Lower leg skin (tissue), 4 donors: Measurements from ENCODE around the gene CASTOR1. TPM values are rescaled to one million over a fixed set of nuclear protein-coding genes. Genes with fewer than 3 reads are reported as not detected.

Source experiments
- DNase-seq, 2 donors: peaks; one replicate each; pipeline ENCODE4 v3.0.0-alpha.2; 2019; ENCODE audit warnings: low spot score in 2 of 2
- H3K4me3 ChIP-seq: fragments of 200-600 bp; sonication (generic); 2 replicates; pipeline ENCODE4 v1.5.1; 2017; ENCODE audit warnings: mild to moderate bottlenecking, low read depth; ENCODE audit not compliant: poor library complexity, severe bottlenecking
- POLR2A ChIP-seq, 2 donors: fragments of 450-650 bp; IDR thresholded peaks; one replicate each; pipeline ENCODE4 v1.6.1; 2016 to 2017; ENCODE audit warnings: antibody characterized with exemption in 2 of 2, mild to moderate bottlenecking in 1 of 2, moderate library complexity in 1 of 2
- WGBS, 2 donors: methylation state at CpG; one replicate each; pipeline ENCODE4 v1.1.5; 2018; 5-methylcytosine and 5-hydroxymethylcytosine counted together
- intact Hi-C: fragments of 100-400 bp; cut with DNase I; formaldehyde crosslinking; loops from one replicate; pipeline ENCODE4 v1.15.0; 2023; ENCODE audit warnings: low total_unique reads
- total RNA-seq, 4 donors: library from RNA; depleted of rRNA; stranded (reverse); fragments of >200 nt; gene quantifications; one replicate each; pipeline ENCODE4 v1.1.0, GENCODE V29; 2016
- TF ChIP-seq, protein P1 (sequence below), 3 donors: fragments of 450-650 bp; IDR thresholded peaks; one replicate each; pipeline ENCODE4 v1.5.1; 2016; ENCODE audit warnings: antibody characterized with exemption in 3 of 3, mild to moderate bottlenecking in 3 of 3, moderate library complexity in 2 of 3

The CASTOR1 gene
- total RNA-seq, 4 donors from 2014 or later: 16.3 to 38.1 (median 22.6) TPM

DNA sequence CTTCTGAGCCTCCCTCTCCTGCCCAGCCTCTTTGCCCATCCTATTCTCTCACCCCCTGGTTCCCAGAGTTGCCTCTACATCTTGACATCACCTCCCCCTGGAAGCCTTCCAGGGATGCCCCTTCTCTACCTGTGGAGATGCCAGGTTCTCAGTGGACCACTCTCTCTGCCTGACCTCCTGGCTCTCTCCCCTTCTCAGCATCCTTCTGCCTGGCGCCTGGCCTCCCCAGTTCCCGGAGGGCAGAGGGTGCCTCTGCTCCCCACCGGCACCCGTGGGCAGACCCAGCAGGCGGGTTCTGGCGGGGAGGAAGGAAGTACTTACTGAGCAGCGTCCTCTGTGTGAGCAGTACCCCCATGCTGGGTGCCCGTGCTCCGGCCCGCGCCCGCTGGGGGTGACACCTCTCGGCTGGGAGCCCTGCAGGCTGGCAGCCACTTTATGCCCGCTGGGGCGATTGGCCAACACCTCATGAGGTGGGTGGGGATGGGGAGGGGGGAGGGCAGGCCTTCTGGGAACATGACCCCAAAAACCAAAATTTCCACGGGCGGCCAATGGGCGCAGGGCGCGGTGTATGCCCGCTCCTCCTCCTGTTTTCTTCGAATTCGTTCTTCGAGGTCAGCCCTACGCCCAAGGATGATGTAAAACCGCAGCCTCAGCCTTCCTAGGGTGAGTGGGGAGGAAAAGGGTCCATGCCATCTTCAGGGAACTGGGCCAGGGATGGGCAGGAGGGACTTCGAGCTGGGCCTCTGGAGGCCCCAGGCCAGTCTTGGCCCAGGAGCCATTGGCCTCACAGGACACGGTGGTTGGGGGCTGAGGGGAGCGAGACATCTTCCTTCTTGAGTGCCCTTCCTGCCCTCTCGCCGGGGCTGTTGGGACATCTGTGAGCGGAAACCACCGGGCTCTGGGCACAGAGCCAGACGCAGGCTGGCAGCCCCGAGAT, 22.6 kb downstream of the CASTOR1 start, which contains the start of gene OSM:
Gene OSM (minus strand): TSS at position 407 of the 937 bp plus-strand sequence. CDS start 52 bp downstream, at position 355.
- TF ChIP-seq, protein P1, sequence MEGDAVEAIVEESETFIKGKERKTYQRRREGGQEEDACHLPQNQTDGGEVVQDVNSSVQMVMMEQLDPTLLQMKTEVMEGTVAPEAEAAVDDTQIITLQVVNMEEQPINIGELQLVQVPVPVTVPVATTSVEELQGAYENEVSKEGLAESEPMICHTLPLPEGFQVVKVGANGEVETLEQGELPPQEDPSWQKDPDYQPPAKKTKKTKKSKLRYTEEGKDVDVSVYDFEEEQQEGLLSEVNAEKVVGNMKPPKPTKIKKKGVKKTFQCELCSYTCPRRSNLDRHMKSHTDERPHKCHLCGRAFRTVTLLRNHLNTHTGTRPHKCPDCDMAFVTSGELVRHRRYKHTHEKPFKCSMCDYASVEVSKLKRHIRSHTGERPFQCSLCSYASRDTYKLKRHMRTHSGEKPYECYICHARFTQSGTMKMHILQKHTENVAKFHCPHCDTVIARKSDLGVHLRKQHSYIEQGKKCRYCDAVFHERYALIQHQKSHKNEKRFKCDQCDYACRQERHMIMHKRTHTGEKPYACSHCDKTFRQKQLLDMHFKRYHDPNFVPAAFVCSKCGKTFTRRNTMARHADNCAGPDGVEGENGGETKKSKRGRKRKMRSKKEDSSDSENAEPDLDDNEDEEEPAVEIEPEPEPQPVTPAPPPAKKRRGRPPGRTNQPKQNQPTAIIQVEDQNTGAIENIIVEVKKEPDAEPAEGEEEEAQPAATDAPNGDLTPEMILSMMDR (IDR thresholded peaks at IDR 0.05): no peak
- no peak for TF ChIP-seq POLR2A (IDR thresholded peaks at IDR 0.05)
- DNase-seq: no peak
- H3K4me3 ChIP-seq: peak within 1 kb of the TSS; percentile 5
- 59 to 67% methylated on average over 32 to 35 of the region's 35 CpGs for WGBS, 2 donors
- intact Hi-C loops: loop anchor here (10.0 kb wide), 1 partner anchor 218 kb away; no protein-coding TSS in a partner anchor

DNA sequence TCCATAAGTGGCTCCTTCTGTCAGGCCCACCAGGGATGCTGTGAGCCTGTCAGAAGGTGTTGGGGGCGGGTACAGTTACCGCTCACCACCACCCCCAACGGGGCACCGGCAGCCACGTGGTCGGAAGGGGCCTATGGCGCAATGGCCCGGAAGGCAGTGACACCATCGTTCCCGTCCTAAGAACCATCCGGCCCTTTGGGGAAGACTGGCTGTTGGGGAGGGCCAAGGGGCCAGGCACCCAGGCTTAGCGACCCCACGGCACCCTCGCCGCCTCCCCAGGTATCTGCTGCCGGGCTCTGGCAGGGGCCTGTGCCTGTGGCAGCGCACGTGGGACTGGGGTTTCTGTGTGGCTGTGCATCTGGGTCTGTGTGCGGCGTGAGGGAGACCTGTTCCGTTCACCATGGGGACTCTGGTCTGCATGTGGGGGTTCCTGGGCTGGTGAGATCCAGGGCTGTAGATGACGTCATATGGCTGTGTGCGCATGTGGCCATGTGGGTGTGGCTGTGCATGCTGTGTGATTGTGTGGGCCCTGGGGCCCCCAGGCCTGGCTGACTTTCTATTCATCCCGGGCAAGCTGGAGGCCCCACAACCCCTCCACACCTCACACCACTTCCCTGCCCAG, 23.4 kb downstream of the CASTOR1 start:
- TF ChIP-seq, protein P1 (IDR thresholded peaks at IDR 0.05): no peak
- no peak for TF ChIP-seq POLR2A (IDR thresholded peaks at IDR 0.05)
- intact Hi-C loops: loop anchor here (10.0 kb wide), 1 partner anchor 219 kb away; no protein-coding TSS in a partner anchor
- WGBS, 2 donors: 63 to 70% methylated on average over 8 to 24 of the region's 24 CpGs
- H3K4me3 ChIP-seq: peak overlapping the region; percentile 5
- DNase-seq: no peak

DNA sequence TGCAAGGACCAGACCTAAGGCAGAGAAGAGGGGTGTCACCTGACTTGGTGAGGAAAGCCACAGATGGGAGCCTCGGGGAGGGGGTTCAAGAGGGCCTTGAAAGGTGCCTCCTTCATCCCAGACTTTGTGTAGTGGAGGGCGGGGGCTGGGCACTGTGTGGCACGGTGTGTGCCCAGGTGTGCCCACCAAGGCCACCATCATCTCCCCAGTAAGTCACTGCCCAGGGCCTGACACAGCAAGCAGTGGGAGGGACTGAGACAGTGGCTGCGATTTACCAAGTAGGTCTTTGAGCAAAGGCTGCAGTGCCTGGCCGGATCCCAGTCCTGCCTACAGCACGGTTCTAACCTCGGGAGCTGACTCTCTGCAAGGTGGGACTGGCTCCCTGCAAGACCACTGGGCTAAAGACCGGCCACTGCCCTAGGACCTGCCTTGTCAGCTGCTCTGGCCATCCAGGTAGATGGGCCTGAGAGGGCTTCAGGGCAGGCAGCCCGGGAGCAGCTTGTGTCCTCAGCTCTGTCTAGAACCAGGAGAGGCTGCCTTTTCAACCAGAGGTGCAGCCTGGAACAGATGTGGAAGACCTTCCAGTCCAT, 24.1 kb downstream of the CASTOR1 start:
- no peak overlapping the region for H3K4me3 ChIP-seq
- 80 to 85% methylated on average over 7 to 9 of the region's 9 CpGs for WGBS, 2 donors
- TF ChIP-seq POLR2A (IDR thresholded peaks at IDR 0.05): no peak
- TF ChIP-seq, protein P1 (IDR thresholded peaks at IDR 0.05): no peak
- no peak for DNase-seq
- intact Hi-C loops: loop anchor here (10.0 kb wide), 1 partner anchor 220 kb away; no protein-coding TSS in a partner anchor

DNA sequence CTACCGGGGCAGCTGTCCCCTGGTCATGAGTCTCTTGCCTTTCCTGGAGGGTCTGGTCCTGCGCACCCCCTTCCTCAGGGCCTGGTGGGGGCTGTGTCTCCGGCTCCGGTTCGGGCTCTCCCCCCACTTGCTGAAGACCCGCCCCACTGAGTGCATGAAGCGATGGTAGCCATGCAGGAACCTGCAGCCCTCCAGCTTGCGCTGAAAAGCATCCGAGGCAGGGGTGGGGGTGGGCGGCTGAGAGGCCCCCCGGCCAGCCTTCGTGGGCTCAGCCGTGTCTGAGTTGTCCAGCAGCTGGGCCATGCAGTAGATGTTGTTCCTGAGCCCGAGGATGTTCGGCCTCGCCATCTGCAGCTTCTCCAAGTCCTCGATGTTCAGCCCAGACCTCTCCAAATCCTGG, 25.4 kb downstream of the CASTOR1 start:
- H3K4me3 ChIP-seq: no peak overlapping the region
- WGBS, 2 donors: 91 to 96% methylated on average over 13 to 15 of the region's 17 CpGs
- DNase-seq: no peak
- intact Hi-C loops: loop anchor here (10.0 kb wide), 1 partner anchor 221 kb away; no protein-coding TSS in a partner anchor
- no peak for TF ChIP-seq POLR2A (IDR thresholded peaks at IDR 0.05)
- TF ChIP-seq, protein P1 (IDR thresholded peaks at IDR 0.05): no peak

DNA sequence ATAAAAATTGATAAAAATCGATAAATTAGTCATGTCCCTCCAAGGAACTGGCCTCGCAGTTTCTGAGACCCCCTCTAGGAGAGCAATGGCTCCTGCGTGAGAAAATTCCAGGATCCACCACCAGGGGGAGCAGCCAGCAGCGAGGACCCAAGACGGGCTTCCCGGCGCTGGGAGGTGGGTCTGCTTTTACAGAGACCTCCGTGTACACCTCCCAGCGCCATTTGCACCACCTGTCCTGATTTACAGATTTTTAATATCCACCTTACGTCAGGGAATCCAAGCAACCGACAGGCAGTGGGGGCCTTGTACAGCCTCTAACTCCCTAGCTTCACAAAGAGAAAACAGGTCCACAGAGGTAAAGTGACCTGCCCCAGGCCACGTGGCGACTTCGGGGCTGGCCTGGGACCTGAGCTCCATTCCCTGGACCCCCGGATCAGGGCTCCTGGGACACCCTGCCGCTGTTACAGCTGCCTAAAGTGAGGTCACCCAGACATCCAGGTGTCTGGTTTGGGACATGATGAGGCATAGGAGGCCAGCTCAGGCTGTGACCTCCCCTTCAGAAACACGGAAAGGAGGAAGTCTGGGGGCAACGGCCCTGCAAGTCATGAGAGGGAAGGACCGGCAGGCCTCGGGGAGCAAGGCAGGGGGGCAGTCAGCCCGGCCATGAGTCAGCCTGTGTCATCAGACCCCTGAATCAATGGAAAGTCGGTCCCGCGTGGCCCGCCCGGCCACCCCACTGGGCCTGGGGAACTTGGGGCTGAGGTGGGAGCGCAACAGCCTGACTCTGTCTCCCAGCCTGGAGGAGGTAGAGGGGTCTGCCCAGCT, 26.2 kb downstream of the CASTOR1 start:
- DNase-seq: peak; percentile 73 to 95
- TF ChIP-seq, protein P1 (IDR thresholded peaks at IDR 0.05): peak in 2 of 3 donors; percentile 68 to 97
- TF ChIP-seq POLR2A (IDR thresholded peaks at IDR 0.05): no peak
- WGBS, 2 donors: 14 to 31% methylated on average over 22 to 24 of the region's 27 CpGs
- intact Hi-C loops: loop anchor here (10.0 kb wide), 1 partner anchor 222 kb away; no protein-coding TSS in a partner anchor
- no peak overlapping the region for H3K4me3 ChIP-seq
